Measurements from ENCODE around the gene LEKR1. TPM values are rescaled to one million over a fixed set of nuclear protein-coding genes. Genes with fewer than 3 reads are reported as not detected.
"Not testable (repeated sequence)": the region's sequence is repeated elsewhere in the genome, so short reads cannot be mapped to it uniquely, and the experiment has no call there.

LEKR1 gene
- total and polyA plus RNA-seq, 9 of the 15 experiments (the other 6 are each of a cell fraction or from before 2014, with no cell fraction given), result 0.76 to 1.8 (median 1.2) TPM

DNA sequence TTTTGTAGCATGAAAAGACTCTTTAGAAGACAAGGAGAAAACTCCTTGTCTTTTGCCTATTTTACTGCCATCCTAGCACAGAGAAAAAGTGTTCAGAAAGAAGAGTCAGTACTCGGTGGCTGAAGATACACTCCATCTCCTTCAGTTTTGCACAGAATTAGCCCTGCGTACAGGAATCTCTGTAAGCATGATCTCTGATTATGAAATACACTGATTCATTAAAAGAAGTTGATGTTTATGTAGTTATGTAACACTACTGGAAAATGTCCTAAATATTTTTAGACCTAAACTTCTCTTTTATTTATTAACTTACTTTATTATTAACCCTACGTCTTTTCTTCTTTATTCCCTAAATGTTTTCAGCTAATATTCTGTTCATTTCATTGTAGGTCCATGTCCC lies 138.4 kb downstream of the LEKR1 start (continued):
- TF ChIP-seq, protein P1, sequence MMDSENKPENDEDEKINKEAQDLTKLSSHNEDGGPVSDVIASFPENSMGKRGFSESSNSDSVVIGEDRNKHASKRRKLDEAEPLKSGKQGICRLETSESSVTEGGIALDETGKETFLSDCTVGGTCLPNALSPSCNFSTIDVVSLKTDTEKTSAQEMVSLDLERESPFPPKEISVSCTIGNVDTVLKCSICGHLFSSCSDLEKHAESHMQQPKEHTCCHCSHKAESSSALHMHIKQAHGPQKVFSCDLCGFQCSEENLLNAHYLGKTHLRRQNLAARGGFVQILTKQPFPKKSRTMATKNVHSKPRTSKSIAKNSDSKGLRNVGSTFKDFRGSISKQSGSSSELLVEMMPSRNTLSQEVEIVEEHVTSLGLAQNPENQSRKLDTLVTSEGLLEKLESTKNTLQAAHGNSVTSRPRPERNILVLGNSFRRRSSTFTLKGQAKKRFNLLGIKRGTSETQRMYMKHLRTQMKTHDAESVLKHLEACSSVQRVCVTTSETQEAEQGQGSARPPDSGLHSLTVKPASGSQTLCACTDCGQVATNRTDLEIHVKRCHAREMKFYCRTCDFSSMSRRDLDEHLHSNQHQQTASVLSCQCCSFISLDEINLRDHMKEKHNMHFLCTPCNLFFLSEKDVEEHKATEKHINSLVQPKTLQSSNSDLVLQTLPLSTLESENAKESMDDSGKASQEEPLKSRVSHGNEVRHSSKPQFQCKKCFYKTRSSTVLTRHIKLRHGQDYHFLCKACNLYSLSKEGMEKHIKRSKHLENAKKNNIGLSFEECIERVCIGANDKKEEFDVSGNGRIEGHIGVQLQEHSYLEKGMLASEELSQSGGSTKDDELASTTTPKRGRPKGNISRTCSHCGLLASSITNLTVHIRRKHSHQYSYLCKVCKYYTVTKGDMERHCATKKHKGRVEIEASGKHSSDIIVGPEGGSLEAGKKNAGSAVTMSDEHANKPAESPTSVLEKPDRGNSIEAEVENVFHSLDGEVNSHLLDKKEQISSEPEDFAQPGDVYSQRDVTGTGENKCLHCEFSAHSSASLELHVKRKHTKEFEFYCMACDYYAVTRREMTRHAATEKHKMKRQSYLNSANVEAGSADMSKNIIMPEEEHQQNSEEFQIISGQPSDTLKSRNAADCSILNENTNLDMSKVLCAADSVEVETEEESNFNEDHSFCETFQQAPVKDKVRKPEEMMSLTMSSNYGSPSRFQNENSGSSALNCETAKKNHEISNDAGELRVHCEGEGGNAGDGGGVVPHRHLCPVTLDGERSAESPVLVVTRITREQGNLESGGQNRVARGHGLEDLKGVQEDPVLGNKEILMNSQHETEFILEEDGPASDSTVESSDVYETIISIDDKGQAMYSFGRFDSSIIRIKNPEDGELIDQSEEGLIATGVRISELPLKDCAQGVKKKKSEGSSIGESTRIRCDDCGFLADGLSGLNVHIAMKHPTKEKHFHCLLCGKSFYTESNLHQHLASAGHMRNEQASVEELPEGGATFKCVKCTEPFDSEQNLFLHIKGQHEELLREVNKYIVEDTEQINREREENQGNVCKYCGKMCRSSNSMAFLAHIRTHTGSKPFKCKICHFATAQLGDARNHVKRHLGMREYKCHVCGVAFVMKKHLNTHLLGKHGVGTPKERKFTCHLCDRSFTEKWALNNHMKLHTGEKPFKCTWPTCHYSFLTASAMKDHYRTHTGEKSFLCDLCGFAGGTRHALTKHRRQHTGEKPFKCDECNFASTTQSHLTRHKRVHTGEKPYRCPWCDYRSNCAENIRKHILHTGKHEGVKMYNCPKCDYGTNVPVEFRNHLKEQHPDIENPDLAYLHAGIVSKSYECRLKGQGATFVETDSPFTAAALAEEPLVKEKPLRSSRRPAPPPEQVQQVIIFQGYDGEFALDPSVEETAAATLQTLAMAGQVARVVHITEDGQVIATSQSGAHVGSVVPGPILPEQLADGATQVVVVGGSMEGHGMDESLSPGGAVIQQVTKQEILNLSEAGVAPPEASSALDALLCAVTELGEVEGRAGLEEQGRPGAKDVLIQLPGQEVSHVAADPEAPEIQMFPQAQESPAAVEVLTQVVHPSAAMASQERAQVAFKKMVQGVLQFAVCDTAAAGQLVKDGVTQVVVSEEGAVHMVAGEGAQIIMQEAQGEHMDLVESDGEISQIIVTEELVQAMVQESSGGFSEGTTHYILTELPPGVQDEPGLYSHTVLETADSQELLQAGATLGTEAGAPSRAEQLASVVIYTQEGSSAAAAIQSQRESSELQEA (IDR thresholded peaks at IDR 0.05; ENCODE audit: low read depth), result no peak
- TF ChIP-seq PCBP2 (IDR thresholded peaks at IDR 0.05; ENCODE audit: low read depth, low read length, poor library complexity, severe bottlenecking) (no peak), TFAM (CRISPR knock-in tag; conservative IDR thresholded peaks at IDR 0.05) (no peak), SMARCA5 (IDR thresholded peaks at IDR 0.05) (no peak), TCFL5 (CRISPR knock-in tag; conservative IDR thresholded peaks at IDR 0.05) (no peak), RBM34 (IDR thresholded peaks at IDR 0.05; ENCODE audit: borderline replicate concordance, insufficient read depth, low read length) (no peak), TEAD4 (IDR thresholded peaks at IDR 0.05; ENCODE audit: low read length) (no peak), TEAD4 (CRISPR knock-in tag; IDR thresholded peaks at IDR 0.05; ENCODE audit: borderline replicate concordance) (no peak), HCFC1 (IDR thresholded peaks at IDR 0.05; ENCODE audit: low read depth, low read length) (no peak)
- TF ChIP-seq, protein P2, sequence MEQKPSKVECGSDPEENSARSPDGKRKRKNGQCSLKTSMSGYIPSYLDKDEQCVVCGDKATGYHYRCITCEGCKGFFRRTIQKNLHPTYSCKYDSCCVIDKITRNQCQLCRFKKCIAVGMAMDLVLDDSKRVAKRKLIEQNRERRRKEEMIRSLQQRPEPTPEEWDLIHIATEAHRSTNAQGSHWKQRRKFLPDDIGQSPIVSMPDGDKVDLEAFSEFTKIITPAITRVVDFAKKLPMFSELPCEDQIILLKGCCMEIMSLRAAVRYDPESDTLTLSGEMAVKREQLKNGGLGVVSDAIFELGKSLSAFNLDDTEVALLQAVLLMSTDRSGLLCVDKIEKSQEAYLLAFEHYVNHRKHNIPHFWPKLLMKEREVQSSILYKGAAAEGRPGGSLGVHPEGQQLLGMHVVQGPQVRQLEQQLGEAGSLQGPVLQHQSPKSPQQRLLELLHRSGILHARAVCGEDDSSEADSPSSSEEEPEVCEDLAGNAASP (IDR thresholded peaks at IDR 0.05), result no peak

DNA sequence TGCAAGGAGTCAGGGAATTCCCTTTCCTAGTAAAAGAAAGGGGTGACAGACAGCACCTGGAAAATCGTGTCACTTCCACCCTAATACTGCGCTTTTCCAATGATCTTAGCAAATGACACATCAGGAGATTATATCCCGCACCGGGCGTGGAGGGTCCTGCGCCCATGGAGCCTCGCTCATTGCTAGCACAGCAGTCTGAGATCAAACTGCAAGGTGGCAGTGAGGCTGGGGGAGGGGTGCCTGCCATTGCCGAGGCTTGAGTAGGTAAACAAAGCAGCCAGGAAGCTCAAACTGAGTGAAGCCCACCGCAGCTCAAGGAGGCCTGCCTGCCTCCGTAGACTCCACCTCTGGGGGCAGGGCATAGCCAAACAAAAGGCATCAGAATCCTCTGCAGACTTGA lies 140.2 kb downstream of the LEKR1 start:
- CTCF ChIA-PET (ENCODE audit: low intra/inter-chr PET ratio); intact Hi-C loops (cut with micrococcal nuclease); BruUV-seq (replicated peaks); H3K79me2 ChIP-seq (ENCODE audit: control insufficient read depth, insufficient read depth, low read length); H3K9me1 ChIP-seq (ENCODE audit: control insufficient read depth, insufficient read depth, low read length); H3K36me3 ChIP-seq (ENCODE audit: control insufficient read depth, insufficient read depth, low read length); POLR2A ChIA-PET; H4K20me1 ChIP-seq (replicated peaks; ENCODE audit: control insufficient read depth, insufficient read depth, low read length); H3K4me2 ChIP-seq (ENCODE audit: insufficient read depth, low read length); H3K9ac ChIP-seq (ENCODE audit: insufficient read depth in 1 of 2, low read depth in 2 of 2, low read length in 2 of 2); FAIRE-seq; H3K9me3 ChIP-seq (replicated peaks; ENCODE audit: control insufficient read depth, insufficient read depth, low read depth, low read length); H2AFZ ChIP-seq (ENCODE audit: low read depth, low read length); in situ Hi-C loops (cut with MboI); ATAC-seq; H3K27me3 ChIP-seq (ENCODE audit: control insufficient read depth in 2 of 2, insufficient read depth in 2 of 2, low read length in 2 of 2); H3K4me3 ChIP-seq; DNase-seq (ENCODE audit: extremely low read depth in 1 of 4, low spot score in 3 of 4); H3K4me1 ChIP-seq (replicated peaks in 1 of 2; ENCODE audit: control insufficient read depth in 2 of 2, insufficient read depth in 2 of 2, low read length in 2 of 2); H3K27ac ChIP-seq (ENCODE audit: extremely low read depth, low read depth, low read length): not testable (repeated sequence)
- WGBS (ENCODE audit: insufficient coverage, low coverage, missing lambda C conversion rate), result 41% methylated on average over 7 of the region's 10 CpGs

Data from K562 (cell line).